Measurements from ENCODE around the gene UBAC2. TPM values are rescaled to one million over a fixed set of nuclear protein-coding genes. Genes with fewer than 3 reads are reported as not detected.

The UBAC2 gene
- polyA plus RNA-seq, 2 donors = 63.0 to 70.1 TPM

- WGBS, 2 donors = 84 to 90% methylated on average over 17 of the region's 17 CpGs
- H3K4me3 ChIP-seq (ENCODE audit: low read depth in 1 of 2, low read length in 2 of 2) = no peak overlapping the region
- H3K27me3 ChIP-seq (ENCODE audit: control insufficient read depth in 1 of 2, insufficient read depth in 2 of 2, low read length in 2 of 2) = no peaks in the 10 kb centered on the region
- H3K9me3 ChIP-seq (ENCODE audit: control insufficient read depth in 2 of 2, insufficient read depth in 1 of 2, low read depth in 1 of 2, low read length in 1 of 2) = no peaks in the 10 kb centered on the region
- H3K4me1 ChIP-seq (ENCODE audit: control insufficient read depth in 2 of 2, insufficient read depth in 2 of 2, low read length in 1 of 2) = peaks cover 5 to 17% of the 10 kb centered on the region in 2 donors
- H3K36me3 ChIP-seq (ENCODE audit: control insufficient read depth in 2 of 2, insufficient read depth in 2 of 2, low read length in 1 of 2) = peaks cover 4 to 22% of the 10 kb centered on the region in 2 donors
- peak overlapping the region in 1 of 2 donors; percentile 24 for H3K27ac ChIP-seq (ENCODE audit: low read depth in 2 of 2, low read length in 1 of 2)
Observed at GRCh38 chr13:99352351-99353245, 151.9 kb downstream of the UBAC2 start.

- Histone ChIP-seq H3K27me3 (ENCODE audit: control insufficient read depth in 1 of 2, insufficient read depth in 2 of 2, low read length in 2 of 2) (no peaks in the 10 kb centered on the region), H3K9me3 (ENCODE audit: control insufficient read depth in 2 of 2, insufficient read depth in 1 of 2, low read depth in 1 of 2, low read length in 1 of 2) (no peaks in the 10 kb centered on the region), H3K36me3 (ENCODE audit: control insufficient read depth in 2 of 2, insufficient read depth in 2 of 2, low read length in 1 of 2) (peaks cover 2 to 24% of the 10 kb centered on the region in 2 donors), H3K4me1 (ENCODE audit: control insufficient read depth in 2 of 2, insufficient read depth in 2 of 2, low read length in 1 of 2) (peaks cover 5 to 17% of the 10 kb centered on the region in 2 donors), H3K27ac (ENCODE audit: low read depth in 2 of 2, low read length in 1 of 2) (no peak overlapping the region), H3K4me3 (ENCODE audit: low read depth in 1 of 2, low read length in 2 of 2) (no peak overlapping the region)
- 75 to 94% methylated on average over 2 of the region's 2 CpGs for WGBS, 2 donors
Observed at GRCh38 chr13:99353246-99353600, 152.6 kb downstream of the UBAC2 start.

- no peaks in the 10 kb centered on the region for H3K27me3 ChIP-seq (ENCODE audit: control insufficient read depth in 1 of 2, insufficient read depth in 2 of 2, low read length in 2 of 2)
- H3K4me1 ChIP-seq (ENCODE audit: control insufficient read depth in 2 of 2, insufficient read depth in 2 of 2, low read length in 1 of 2) = peaks cover 5 to 17% of the 10 kb centered on the region in 2 donors
- H3K9me3 ChIP-seq (ENCODE audit: control insufficient read depth in 2 of 2, insufficient read depth in 1 of 2, low read depth in 1 of 2, low read length in 1 of 2) = no peaks in the 10 kb centered on the region
- peak overlapping the region in 1 of 2 donors; percentile 38 for H3K27ac ChIP-seq (ENCODE audit: low read depth in 2 of 2, low read length in 1 of 2)
- H3K4me3 ChIP-seq (ENCODE audit: low read depth in 1 of 2, low read length in 2 of 2) = no peak overlapping the region
- 79 to 80% methylated on average over 8 of the region's 8 CpGs for WGBS, 2 donors
- H3K36me3 ChIP-seq (ENCODE audit: control insufficient read depth in 2 of 2, insufficient read depth in 2 of 2, low read length in 1 of 2) = peaks cover 2 to 22% of the 10 kb centered on the region in 2 donors
Observed at GRCh38 chr13:99353836-99354235, 153.2 kb downstream of the UBAC2 start.

- H3K4me1 ChIP-seq (ENCODE audit: control insufficient read depth in 2 of 2, insufficient read depth in 2 of 2, low read length in 1 of 2) = peaks cover 5 to 17% of the 10 kb centered on the region in 2 donors
- H3K27ac ChIP-seq (ENCODE audit: low read depth in 2 of 2, low read length in 1 of 2) = peak overlapping the region; percentile 54 to 85
- no peaks in the 10 kb centered on the region for H3K27me3 ChIP-seq (ENCODE audit: control insufficient read depth in 1 of 2, insufficient read depth in 2 of 2, low read length in 2 of 2)
- no peak overlapping the region for H3K4me3 ChIP-seq (ENCODE audit: low read depth in 1 of 2, low read length in 2 of 2)
- WGBS, 2 donors = 40 to 58% methylated on average over 8 of the region's 8 CpGs
- H3K36me3 ChIP-seq (ENCODE audit: control insufficient read depth in 2 of 2, insufficient read depth in 2 of 2, low read length in 1 of 2) = peaks cover 2 to 21% of the 10 kb centered on the region in 2 donors
- H3K9me3 ChIP-seq (ENCODE audit: control insufficient read depth in 2 of 2, insufficient read depth in 1 of 2, low read depth in 1 of 2, low read length in 1 of 2) = no peaks in the 10 kb centered on the region
Observed at GRCh38 chr13:99354371-99354951, 153.8 kb downstream of the UBAC2 start.

- WGBS, 2 donors = 84 to 86% methylated on average over 18 of the region's 18 CpGs
- H3K27ac ChIP-seq (ENCODE audit: low read depth in 2 of 2, low read length in 1 of 2) = peak overlapping the region; percentile 34 to 49
- H3K9me3 ChIP-seq (ENCODE audit: control insufficient read depth in 2 of 2, insufficient read depth in 1 of 2, low read depth in 1 of 2, low read length in 1 of 2) = no peaks in the 10 kb centered on the region
- no peaks in the 10 kb centered on the region for H3K27me3 ChIP-seq (ENCODE audit: control insufficient read depth in 1 of 2, insufficient read depth in 2 of 2, low read length in 2 of 2)
- H3K36me3 ChIP-seq (ENCODE audit: control insufficient read depth in 2 of 2, insufficient read depth in 2 of 2, low read length in 1 of 2) = peaks cover 2 to 24% of the 10 kb centered on the region in 2 donors
- H3K4me3 ChIP-seq (ENCODE audit: low read depth in 1 of 2, low read length in 2 of 2) = no peak overlapping the region
- peaks cover 5 to 17% of the 10 kb centered on the region in 2 donors for H3K4me1 ChIP-seq (ENCODE audit: control insufficient read depth in 2 of 2, insufficient read depth in 2 of 2, low read length in 1 of 2)
Observed at GRCh38 chr13:99355267-99356011, 154.8 kb downstream of the UBAC2 start.

- Histone ChIP-seq H3K27ac (ENCODE audit: low read depth in 2 of 2, low read length in 1 of 2) (peak overlapping the region; percentile 64 to 82), H3K27me3 (ENCODE audit: control insufficient read depth in 1 of 2, insufficient read depth in 2 of 2, low read length in 2 of 2) (no peaks in the 10 kb centered on the region), H3K4me1 (ENCODE audit: control insufficient read depth in 2 of 2, insufficient read depth in 2 of 2, low read length in 1 of 2) (peaks cover 5 to 17% of the 10 kb centered on the region in 2 donors), H3K36me3 (ENCODE audit: control insufficient read depth in 2 of 2, insufficient read depth in 2 of 2, low read length in 1 of 2) (peaks cover 2 to 24% of the 10 kb centered on the region in 2 donors), H3K9me3 (ENCODE audit: control insufficient read depth in 2 of 2, insufficient read depth in 1 of 2, low read depth in 1 of 2, low read length in 1 of 2) (no peaks in the 10 kb centered on the region), H3K4me3 (ENCODE audit: low read depth in 1 of 2, low read length in 2 of 2) (no peak overlapping the region)
- WGBS, 2 donors = 38 to 40% methylated on average over 1 of the region's 1 CpG
Observed at GRCh38 chr13:99356012-99356261, 155.3 kb downstream of the UBAC2 start.

- H3K36me3 ChIP-seq (ENCODE audit: control insufficient read depth in 2 of 2, insufficient read depth in 2 of 2, low read length in 1 of 2) = peaks cover 2 to 24% of the 10 kb centered on the region in 2 donors
- H3K9me3 ChIP-seq (ENCODE audit: control insufficient read depth in 2 of 2, insufficient read depth in 1 of 2, low read depth in 1 of 2, low read length in 1 of 2) = no peaks in the 10 kb centered on the region
- H3K4me3 ChIP-seq (ENCODE audit: low read depth in 1 of 2, low read length in 2 of 2) = no peak overlapping the region
- peak overlapping the region; percentile 64 to 82 for H3K27ac ChIP-seq (ENCODE audit: low read depth in 2 of 2, low read length in 1 of 2)
- no peaks in the 10 kb centered on the region for H3K27me3 ChIP-seq (ENCODE audit: control insufficient read depth in 1 of 2, insufficient read depth in 2 of 2, low read length in 2 of 2)
- 51 to 55% methylated on average over 10 of the region's 10 CpGs for WGBS, 2 donors
- peaks cover 5 to 17% of the 10 kb centered on the region in 2 donors for H3K4me1 ChIP-seq (ENCODE audit: control insufficient read depth in 2 of 2, insufficient read depth in 2 of 2, low read length in 1 of 2)
Observed at GRCh38 chr13:99356262-99357091, 155.8 kb downstream of the UBAC2 start.

GRCh38 chr13:99357131-99357596, 156.5 kb downstream of the UBAC2 start:
- Histone ChIP-seq H3K27ac (ENCODE audit: low read depth in 2 of 2, low read length in 1 of 2) (peak overlapping the region; percentile 64 to 75), H3K4me1 (ENCODE audit: control insufficient read depth in 2 of 2, insufficient read depth in 2 of 2, low read length in 1 of 2) (peaks cover 5 to 17% of the 10 kb centered on the region in 2 donors), H3K36me3 (ENCODE audit: control insufficient read depth in 2 of 2, insufficient read depth in 2 of 2, low read length in 1 of 2) (peaks cover 5 to 24% of the 10 kb centered on the region in 2 donors), H3K27me3 (ENCODE audit: control insufficient read depth in 1 of 2, insufficient read depth in 2 of 2, low read length in 2 of 2) (no peaks in the 10 kb centered on the region), H3K9me3 (ENCODE audit: control insufficient read depth in 2 of 2, insufficient read depth in 1 of 2, low read depth in 1 of 2, low read length in 1 of 2) (no peaks in the 10 kb centered on the region), H3K4me3 (ENCODE audit: low read depth in 1 of 2, low read length in 2 of 2) (no peak overlapping the region)
- 61 to 69% methylated on average over 8 of the region's 8 CpGs for WGBS, 2 donors

GRCh38 chr13:99357941-99358340, 157.3 kb downstream of the UBAC2 start:
- Histone ChIP-seq H3K27ac (ENCODE audit: low read depth in 2 of 2, low read length in 1 of 2) (peak overlapping the region in 1 of 2 donors; percentile 15), H3K36me3 (ENCODE audit: control insufficient read depth in 2 of 2, insufficient read depth in 2 of 2, low read length in 1 of 2) (peaks cover 5 to 18% of the 10 kb centered on the region in 2 donors), H3K4me3 (ENCODE audit: low read depth in 1 of 2, low read length in 2 of 2) (no peak overlapping the region), H3K4me1 (ENCODE audit: control insufficient read depth in 2 of 2, insufficient read depth in 2 of 2, low read length in 1 of 2) (peaks cover 5 to 17% of the 10 kb centered on the region in 2 donors), H3K9me3 (ENCODE audit: control insufficient read depth in 2 of 2, insufficient read depth in 1 of 2, low read depth in 1 of 2, low read length in 1 of 2) (no peaks in the 10 kb centered on the region), H3K27me3 (ENCODE audit: control insufficient read depth in 1 of 2, insufficient read depth in 2 of 2, low read length in 2 of 2) (no peaks in the 10 kb centered on the region)
- 91 to 93% methylated on average over 6 of the region's 6 CpGs for WGBS, 2 donors
